WTC11 (cell line): Measurements from ENCODE around the gene GBP3.

Experiments used
- JUN ChIP-seq: sonication (generic); formaldehyde crosslinking; IDR thresholded peaks from 2 replicates; pipeline ENCODE4 v1.8.0; 2023; ENCODE audit warnings: mild to moderate bottlenecking, missing genetic modification reagents
- USF2 ChIP-seq: sonication (generic); formaldehyde crosslinking; IDR thresholded peaks from 2 replicates; pipeline ENCODE4 v1.8.1; 2023; ENCODE audit warnings: mild to moderate bottlenecking, missing genetic modification reagents, moderate library complexity
- ZNF219 ChIP-seq: sonication (generic); formaldehyde crosslinking; IDR thresholded peaks from 2 replicates; pipeline ENCODE4 v1.8.0; 2023; ENCODE audit warnings: missing genetic modification reagents, mild to moderate bottlenecking, borderline replicate concordance
- TF ChIP-seq, protein P1 (sequence below): fragments of 200-600 bp; IDR thresholded peaks from 2 replicates; pipeline ENCODE4 v1.8.0; 2022; ENCODE audit warnings: antibody characterized with exemption

DNA sequence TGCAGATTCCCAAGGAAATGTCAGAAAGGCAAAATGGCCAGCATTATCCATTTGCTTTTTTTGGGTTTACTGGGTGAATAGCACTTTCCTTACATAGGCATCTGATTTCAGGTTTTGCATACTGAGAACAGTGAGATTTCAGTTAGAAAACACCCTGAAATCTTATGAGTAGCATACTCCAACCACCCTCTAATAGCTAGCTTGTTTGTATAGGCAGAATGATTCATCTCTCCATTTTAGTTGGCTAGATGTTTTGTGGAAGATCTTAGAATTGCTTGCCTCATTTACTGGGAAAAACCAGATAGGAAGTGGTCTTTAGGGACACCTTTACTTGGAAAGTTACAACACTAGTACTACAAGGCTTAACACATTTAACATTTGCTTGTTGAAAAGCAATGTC lies 40.6 kb downstream of the GBP3 start:
- TF ChIP-seq, protein P1, sequence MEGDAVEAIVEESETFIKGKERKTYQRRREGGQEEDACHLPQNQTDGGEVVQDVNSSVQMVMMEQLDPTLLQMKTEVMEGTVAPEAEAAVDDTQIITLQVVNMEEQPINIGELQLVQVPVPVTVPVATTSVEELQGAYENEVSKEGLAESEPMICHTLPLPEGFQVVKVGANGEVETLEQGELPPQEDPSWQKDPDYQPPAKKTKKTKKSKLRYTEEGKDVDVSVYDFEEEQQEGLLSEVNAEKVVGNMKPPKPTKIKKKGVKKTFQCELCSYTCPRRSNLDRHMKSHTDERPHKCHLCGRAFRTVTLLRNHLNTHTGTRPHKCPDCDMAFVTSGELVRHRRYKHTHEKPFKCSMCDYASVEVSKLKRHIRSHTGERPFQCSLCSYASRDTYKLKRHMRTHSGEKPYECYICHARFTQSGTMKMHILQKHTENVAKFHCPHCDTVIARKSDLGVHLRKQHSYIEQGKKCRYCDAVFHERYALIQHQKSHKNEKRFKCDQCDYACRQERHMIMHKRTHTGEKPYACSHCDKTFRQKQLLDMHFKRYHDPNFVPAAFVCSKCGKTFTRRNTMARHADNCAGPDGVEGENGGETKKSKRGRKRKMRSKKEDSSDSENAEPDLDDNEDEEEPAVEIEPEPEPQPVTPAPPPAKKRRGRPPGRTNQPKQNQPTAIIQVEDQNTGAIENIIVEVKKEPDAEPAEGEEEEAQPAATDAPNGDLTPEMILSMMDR, result no peak
- no peak for TF ChIP-seq JUN (CRISPR knock-in tag)
- TF ChIP-seq USF2, result no peak
- no peak for TF ChIP-seq ZNF219
